Measurements from ENCODE around the gene TTC39C. TPM values are rescaled to one million over a fixed set of nuclear protein-coding genes. Genes with fewer than 3 reads are reported as not detected.

TTC39C gene
- total RNA-seq, 2 experiments from 2014 or later, result 82.6 to 91.8 TPM

DNA sequence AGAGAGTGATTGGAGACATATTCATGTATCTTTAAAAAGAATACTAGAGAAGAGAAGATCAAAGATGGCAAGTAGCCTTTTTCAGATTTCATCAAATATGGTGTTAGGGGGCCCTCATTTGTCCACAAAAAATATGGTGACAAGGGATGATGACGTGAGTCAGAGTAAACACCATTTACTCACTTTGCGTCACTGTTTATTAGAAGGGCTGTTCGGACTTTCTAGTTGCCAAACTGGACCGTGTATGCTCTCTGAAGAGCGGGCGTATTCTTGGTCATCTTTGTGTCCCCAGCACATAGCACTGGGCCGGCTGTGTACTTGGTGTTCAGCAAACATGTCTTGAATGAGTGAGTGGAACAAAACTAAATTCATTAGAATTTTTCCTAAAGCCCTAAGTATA, 37.5 kb downstream of the TTC39C start:
- ATAC-seq (ENCODE audit: poor library complexity) (no peak), DNase-seq (peak in 2 of 14 experiments; percentile 36 to 38)
- Mint-ChIP-seq H3K4me1 (ENCODE audit: low read depth) (peaks cover 97% of the 10 kb centered on the region), H3K27me3 (no peaks in the 10 kb centered on the region), H3K27ac (peak overlapping the region; percentile 63), H3K4me3 (peak overlapping the region; percentile 39), H3K36me3 (ENCODE audit: low read depth) (peaks cover 10% of the 10 kb centered on the region), H3K9me3 (no peaks in the 10 kb centered on the region)
- TF ChIP-seq CTCF (IDR thresholded peaks at IDR 0.05), result no peak
- Histone ChIP-seq H3K9me3 (ENCODE audit: control insufficient read depth in 1 of 2, insufficient read depth in 1 of 2, low read length in 2 of 2) (no peaks in the 10 kb centered on the region), H3K36me3 (ENCODE audit: insufficient read depth, low read length) (peaks cover 18% of the 10 kb centered on the region), H3K4me3 (ENCODE audit: low read length) (no peak overlapping the region), H3K4me1 (ENCODE audit: insufficient read depth, low read length) (peaks cover 51% of the 10 kb centered on the region), H3K27ac (ENCODE audit: low read depth in 1 of 2, low read length in 2 of 2) (no peak overlapping the region), H3K27me3 (ENCODE audit: control insufficient read depth in 1 of 2, insufficient read depth in 2 of 2, low read length in 2 of 2) (no peaks in the 10 kb centered on the region)
- ChIA-PET POLR2A (no interaction called here), CTCF (no interaction called here)
- intact Hi-C loops (cut with DNase I, micrococcal nuclease), result loop anchor here in 1 of 2 experiments (5.0 kb wide), 1 partner anchor 35 kb away; no protein-coding TSS in a partner anchor

- intact Hi-C loops (cut with DNase I, micrococcal nuclease), result loop anchor here in 1 of 2 experiments (5.0 kb wide), 1 partner anchor 36 kb away; no protein-coding TSS in a partner anchor
- no peak for TF ChIP-seq CTCF (IDR thresholded peaks at IDR 0.05)
- peaks cover 48% of the 10 kb centered on the region for H3K4me1 ChIP-seq (ENCODE audit: insufficient read depth, low read length)
- H3K4me3 ChIP-seq (ENCODE audit: low read length), result no peak overlapping the region
- DNase-seq (peak in 3 of 14 experiments; percentile 29 to 41 (median 39)), ATAC-seq (ENCODE audit: poor library complexity) (peak; percentile 72)
- Mint-ChIP-seq H3K27ac (peak overlapping the region; percentile 63), H3K4me3 (peak overlapping the region; percentile 59), H3K9me3 (no peaks in the 10 kb centered on the region), H3K36me3 (ENCODE audit: low read depth) (peaks cover 19% of the 10 kb centered on the region), H3K27me3 (no peaks in the 10 kb centered on the region), H3K4me1 (ENCODE audit: low read depth) (peaks cover 97% of the 10 kb centered on the region)
- no peaks in the 10 kb centered on the region for H3K9me3 ChIP-seq (ENCODE audit: control insufficient read depth in 1 of 2, insufficient read depth in 1 of 2, low read length in 2 of 2)
- H3K27ac ChIP-seq (ENCODE audit: low read depth in 1 of 2, low read length in 2 of 2), result peak overlapping the region in 1 of 2 donors; percentile 28
- peaks cover 23% of the 10 kb centered on the region for H3K36me3 ChIP-seq (ENCODE audit: insufficient read depth, low read length)
- ChIA-PET CTCF (interaction anchor here (1.0 to 1.4 kb wide), 2 partner anchors 10 to 23 kb away, joined by 3 to 4 read pairs; no protein-coding TSS in a partner anchor), POLR2A (interaction anchor here (0.9 to 1.0 kb wide), 2 partner anchors 41 to 152 kb away, joined by 3 read pairs; no protein-coding TSS in a partner anchor)
- no peaks in the 10 kb centered on the region for H3K27me3 ChIP-seq (ENCODE audit: control insufficient read depth in 1 of 2, insufficient read depth in 2 of 2, low read length in 2 of 2)
Measured at GRCh38 chr18:24053211-24053610, 38.7 kb downstream of the TTC39C start.

DNA sequence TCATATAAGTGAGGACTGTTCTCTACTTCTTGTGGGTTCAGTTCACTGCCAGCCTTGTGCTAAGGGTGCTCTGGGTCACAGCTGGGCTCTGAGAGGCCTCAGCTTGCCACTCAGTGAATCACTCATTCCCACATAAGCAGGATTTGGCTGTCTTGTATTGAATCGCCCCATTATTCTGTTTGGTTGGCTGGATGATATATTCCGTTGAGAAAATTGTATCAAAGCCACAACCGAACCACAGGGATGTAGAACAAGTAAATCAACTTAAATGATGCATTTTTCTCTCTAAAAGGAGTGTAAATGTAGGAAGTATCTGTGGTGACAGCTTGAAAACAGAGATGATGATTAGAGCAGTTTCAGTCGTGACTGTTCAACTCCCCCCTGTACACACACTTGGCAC, 39.6 kb downstream of the TTC39C start:
- CTCF ChIA-PET, result no interaction called here
- POLR2A ChIA-PET, result interaction anchor here (0.9 to 2.1 kb wide), 2 partner anchors 39 to 42 kb away, joined by 3 to 8 read pairs; partner anchors contain the start of gene TTC39C
- Histone ChIP-seq H3K4me1 (ENCODE audit: insufficient read depth, low read length) (peaks cover 48% of the 10 kb centered on the region), H3K36me3 (ENCODE audit: insufficient read depth, low read length) (peaks cover 23% of the 10 kb centered on the region), H3K9me3 (ENCODE audit: control insufficient read depth in 1 of 2, insufficient read depth in 1 of 2, low read length in 2 of 2) (no peaks in the 10 kb centered on the region), H3K27ac (ENCODE audit: low read depth in 1 of 2, low read length in 2 of 2) (peak overlapping the region in 1 of 2 donors; percentile 28), H3K4me3 (ENCODE audit: low read length) (no peak overlapping the region), H3K27me3 (ENCODE audit: control insufficient read depth in 1 of 2, insufficient read depth in 2 of 2, low read length in 2 of 2) (no peaks in the 10 kb centered on the region)
- TF ChIP-seq CTCF (IDR thresholded peaks at IDR 0.05), result no peak
- Mint-ChIP-seq H3K4me1 (ENCODE audit: low read depth) (peaks cover 93% of the 10 kb centered on the region), H3K9me3 (no peaks in the 10 kb centered on the region), H3K36me3 (ENCODE audit: low read depth) (peaks cover 14% of the 10 kb centered on the region), H3K27me3 (no peaks in the 10 kb centered on the region), H3K27ac (peak overlapping the region; percentile 63), H3K4me3 (peak overlapping the region; percentile 15)
- DNase-seq, result peak in 4 of 14 experiments; percentile 25 to 37 (median 28)
- intact Hi-C loops (cut with DNase I, micrococcal nuclease), result loop anchor here (2.0 to 5.0 kb wide), 2 partner anchors 35 to 37 kb away; no protein-coding TSS in a partner anchor
- peak; percentile 40 for ATAC-seq (ENCODE audit: poor library complexity)
